IPS-18c (cell line): ENCODE data around the gene COBL.

ENCODE experiments used
- H3K4me3 ChIP-seq: 2 replicates; pipeline ENCODE4 v1.7.0; 2013; ENCODE audit warnings: low read depth, mild to moderate bottlenecking, low read length, moderate library complexity; ENCODE audit not compliant: insufficient read depth
- H3K9me3 ChIP-seq: one replicate; pipeline ENCODE4 v1.6.1; 2013; ENCODE audit warnings: mild to moderate bottlenecking, low read length, moderate library complexity; ENCODE audit not compliant: control insufficient read depth, insufficient read depth

COBL gene

DNA sequence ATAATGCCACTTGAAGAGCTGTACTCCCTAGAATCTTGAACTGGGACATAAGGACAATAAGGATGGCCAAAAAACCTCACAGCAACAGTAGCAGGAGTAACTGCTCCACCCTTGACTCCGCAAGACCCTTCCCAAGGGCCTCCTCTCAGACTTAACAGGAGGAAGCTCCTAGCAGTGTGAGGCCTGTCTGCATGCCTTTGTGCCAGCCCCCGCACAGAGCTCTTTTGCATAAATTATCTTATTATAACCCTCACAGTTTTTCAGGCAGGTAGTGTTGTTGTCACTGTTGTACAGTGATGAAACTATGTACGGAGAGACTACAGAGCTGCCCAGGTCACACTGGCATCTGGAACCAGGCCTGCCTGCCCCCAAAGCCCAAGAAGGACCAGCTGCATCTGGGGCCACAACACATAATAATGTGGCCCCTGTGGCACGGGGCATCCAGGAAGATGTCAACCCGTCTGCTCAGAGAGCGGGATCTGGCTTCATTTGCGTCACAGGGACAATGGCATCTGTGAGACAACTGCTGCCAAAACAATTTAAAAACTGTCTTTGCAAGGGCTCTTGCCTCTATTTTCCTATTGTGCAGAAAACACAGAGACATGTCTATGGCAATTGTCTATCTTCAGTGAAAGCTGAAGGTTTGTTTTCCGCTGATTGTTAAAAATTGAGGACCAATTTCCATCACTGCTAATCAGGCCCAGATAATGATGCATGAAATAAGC is 284.7 kb downstream of the COBL start:
- H3K9me3 ChIP-seq = no peaks in the 10 kb centered on the region
- no peak overlapping the region for H3K4me3 ChIP-seq

GRCh38 chr7:51031216-51031615 is 285.4 kb downstream of the COBL start:
- Histone ChIP-seq H3K4me3 (no peak overlapping the region), H3K9me3 (no peaks in the 10 kb centered on the region)

DNA sequence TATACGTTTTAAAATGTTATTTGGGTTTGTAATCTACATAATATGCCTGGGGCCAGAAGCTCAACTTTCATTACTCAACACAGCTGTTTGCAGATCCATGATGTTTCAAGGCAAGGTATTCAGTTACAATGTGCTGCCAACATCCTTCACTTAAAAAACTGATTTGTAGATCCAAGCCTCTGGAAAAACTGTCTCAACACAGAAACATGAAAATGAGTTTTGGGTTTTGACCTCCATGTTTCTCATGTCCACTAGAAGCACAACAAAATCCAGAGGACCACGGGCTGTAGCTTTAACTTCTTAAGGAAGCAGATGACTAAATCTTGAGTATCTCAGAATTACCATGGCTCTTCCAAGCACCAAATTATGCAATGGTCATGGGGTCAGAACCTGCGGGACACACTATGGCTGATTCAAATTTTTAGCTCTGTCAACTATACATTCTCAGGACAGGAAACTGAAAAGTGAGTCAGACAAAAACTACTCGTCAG is 286.9 kb downstream of the COBL start:
- Histone ChIP-seq H3K4me3 (no peak overlapping the region), H3K9me3 (no peaks in the 10 kb centered on the region)

GRCh38 chr7:51029131-51029530 is 287.5 kb downstream of the COBL start:
- no peak overlapping the region for H3K4me3 ChIP-seq

GRCh38 chr7:51027935-51028830 is 288.4 kb downstream of the COBL start:
- no peaks in the 10 kb centered on the region for H3K9me3 ChIP-seq
- no peak overlapping the region for H3K4me3 ChIP-seq

More at GRCh38 chr7:51029131-51029530, 287.5 kb downstream of the COBL start:
- no peaks in the 10 kb centered on the region for H3K9me3 ChIP-seq

DNA sequence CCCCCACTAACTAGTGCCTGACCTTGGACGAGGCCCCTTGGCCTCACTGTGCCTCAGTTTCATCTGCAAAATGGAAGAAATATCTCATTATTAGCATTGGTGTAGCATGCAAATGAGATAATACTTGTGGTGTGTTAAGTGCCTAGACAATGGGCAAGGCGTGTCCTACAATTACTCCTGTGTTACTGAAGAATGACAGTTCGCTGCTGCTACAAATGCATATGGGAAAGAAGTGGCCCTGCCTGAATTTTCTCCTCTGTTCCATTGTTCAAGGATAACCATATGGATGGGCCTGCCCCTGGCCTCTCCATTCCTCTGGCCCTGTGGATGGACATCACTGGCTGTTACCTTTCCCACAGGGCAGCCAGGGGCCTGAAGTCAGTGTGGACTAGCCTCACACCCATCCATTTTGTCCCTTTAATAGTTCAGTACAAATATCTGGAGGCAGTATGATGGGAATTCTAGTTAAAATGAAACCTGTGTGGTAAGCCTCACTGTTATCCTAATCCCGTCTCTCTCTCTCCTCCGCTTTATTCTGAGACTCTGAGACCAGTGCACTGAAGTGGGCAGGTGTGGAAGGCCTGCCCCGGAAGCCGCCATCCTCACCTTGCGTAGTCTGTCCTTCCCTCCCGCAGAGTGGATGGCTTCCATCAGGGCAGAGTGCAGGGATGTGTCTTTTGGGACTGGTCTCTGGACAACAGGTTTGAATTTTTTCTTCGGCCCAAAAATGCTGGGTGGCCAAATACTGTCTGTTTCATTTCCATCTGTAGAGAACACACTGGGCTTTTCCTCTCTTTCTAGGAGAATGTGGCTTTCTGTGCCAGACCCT is 289.3 kb downstream of the COBL start:
- H3K9me3 ChIP-seq = no peaks in the 10 kb centered on the region
- no peak overlapping the region for H3K4me3 ChIP-seq

- no peak overlapping the region for H3K4me3 ChIP-seq
- no peaks in the 10 kb centered on the region for H3K9me3 ChIP-seq
These were observed 290.3 kb downstream of the COBL start for GRCh38 chr7:51026341-51026740.

DNA sequence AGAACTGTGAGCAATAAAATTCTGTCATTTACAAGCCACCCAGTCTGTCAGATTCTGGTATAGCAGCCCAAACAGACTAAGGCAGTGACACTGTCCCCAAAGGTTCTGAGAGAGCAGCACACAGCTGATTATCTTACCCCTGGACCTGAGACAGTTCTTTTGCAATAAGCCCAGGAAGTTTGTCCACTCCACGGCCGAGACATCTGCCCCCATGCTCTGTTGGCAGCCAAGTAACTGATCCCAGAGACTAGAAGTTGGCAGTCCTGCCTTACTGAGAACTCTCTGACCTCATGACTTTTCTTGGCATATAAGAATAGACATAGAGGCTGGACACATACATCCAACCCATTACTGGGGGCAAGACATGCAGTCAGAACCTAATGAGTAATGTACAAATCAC is 290.9 kb downstream of the COBL start:
- H3K4me3 ChIP-seq = no peak overlapping the region
- H3K9me3 ChIP-seq = no peaks in the 10 kb centered on the region

- Histone ChIP-seq H3K4me3 (no peak overlapping the region), H3K9me3 (no peaks in the 10 kb centered on the region)
These were observed 291.7 kb downstream of the COBL start for GRCh38 chr7:51024867-51025266.

- no peak overlapping the region for H3K4me3 ChIP-seq
These were observed 293.1 kb downstream of the COBL start for GRCh38 chr7:51023547-51023946.

GRCh38 chr7:51022821-51023220 is 293.8 kb downstream of the COBL start:
- H3K4me3 ChIP-seq = no peak overlapping the region
- H3K9me3 ChIP-seq = no peaks in the 10 kb centered on the region

More at GRCh38 chr7:51023547-51023946, 293.1 kb downstream of the COBL start:
- H3K9me3 ChIP-seq = no peaks in the 10 kb centered on the region

DNA sequence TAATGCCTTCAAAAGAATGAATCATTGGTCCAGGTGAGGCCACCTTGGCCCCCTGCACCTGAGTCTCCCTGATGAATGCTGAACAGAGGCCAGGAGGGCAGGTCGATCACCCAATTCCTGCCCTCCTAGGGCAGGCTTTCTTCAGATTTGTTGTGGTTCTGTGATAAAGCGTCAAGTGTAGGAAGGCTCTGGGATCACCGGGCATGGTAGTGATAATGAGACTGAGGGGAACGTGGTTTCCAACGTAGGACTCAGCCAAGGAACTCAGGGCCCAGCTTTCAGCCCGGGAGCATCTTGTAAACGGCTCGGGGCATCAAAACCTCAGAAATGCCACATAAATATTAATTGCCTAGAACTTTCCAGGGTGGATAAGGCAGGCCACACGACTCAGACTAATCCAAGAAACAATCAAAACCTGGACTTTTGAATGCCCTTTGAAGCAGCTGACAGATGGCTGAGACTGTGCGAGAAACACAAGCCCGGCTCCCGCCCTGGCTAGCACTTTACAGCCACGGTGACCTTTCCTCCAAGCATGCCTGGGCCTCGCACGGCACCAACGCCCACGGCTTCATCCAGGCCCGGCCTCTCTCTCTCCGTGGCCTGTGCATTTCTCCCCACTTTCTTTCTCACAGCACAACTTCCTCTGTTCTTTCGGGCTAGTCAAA is 294.6 kb downstream of the COBL start:
- Histone ChIP-seq H3K4me3 (no peak overlapping the region), H3K9me3 (no peaks in the 10 kb centered on the region)

- Histone ChIP-seq H3K9me3 (no peaks in the 10 kb centered on the region), H3K4me3 (no peak overlapping the region)
These were observed 295.7 kb downstream of the COBL start for GRCh38 chr7:51020944-51021343.

- H3K9me3 ChIP-seq = no peaks in the 10 kb centered on the region
- H3K4me3 ChIP-seq = no peak overlapping the region
These were observed 296.4 kb downstream of the COBL start for GRCh38 chr7:51019891-51020870.

- no peak overlapping the region for H3K4me3 ChIP-seq
- no peaks in the 10 kb centered on the region for H3K9me3 ChIP-seq
These were observed 297.3 kb downstream of the COBL start for GRCh38 chr7:51019191-51019844.
